A673 (cell line): Measurements from ENCODE around the gene ZEB1. TPM values are rescaled to one million over a fixed set of nuclear protein-coding genes. Genes with fewer than 3 reads are reported as not detected.

Experiments used
- BruUV-seq: library from RNA; stranded (reverse); fragments of 400-500 nt; replicated peaks from 2 replicates; lab custom pipeline; 2021; lab: Mats Ljungman, UMichigan
- CTCF ChIA-PET: fragments of 300-600 bp; sonication (Branson Sonifier 250); formaldehyde crosslinking; loops from one replicate; lab custom pipeline; 2022; ENCODE audit warnings: antibody characterized with exemption; lab: Charles Lee
- POLR2A ChIA-PET: fragments of 300-600 bp; sonication (Branson Sonifier 250); formaldehyde crosslinking; loops from one replicate; lab custom pipeline; 2022; ENCODE audit warnings: antibody characterized with exemption; ENCODE audit not compliant: low non-redundant PET; lab: Charles Lee
- DNase-seq: peaks from one replicate; pipeline ENCODE4 v3.0.0-alpha.2; 2015; ENCODE audit warnings: low spot score
- H3K27ac ChIP-seq: fragments of 200-600 bp; sonication (generic); 2 replicates; pipeline ENCODE4 v1.5.1; 2016; ENCODE audit warnings: mixed run types, low read depth, mild to moderate bottlenecking, mixed read lengths, antibody characterized with exemption, low read length; ENCODE audit not compliant: poor library complexity, severe bottlenecking
- H3K27me3 ChIP-seq: fragments of 200-600 bp; sonication (generic); replicated peaks from 2 replicates; pipeline ENCODE4 v1.6.1; 2017; ENCODE audit warnings: mixed run types, low read depth, mild to moderate bottlenecking, mixed read lengths, antibody characterized with exemption, low read length; ENCODE audit not compliant: insufficient read depth, poor library complexity
- H3K36me3 ChIP-seq: fragments of 200-600 bp; sonication (generic); 2 replicates; pipeline ENCODE4 v1.6.1; 2016; ENCODE audit warnings: mixed run types, mild to moderate bottlenecking, mixed read lengths, antibody characterized with exemption, low read length; ENCODE audit not compliant: insufficient read depth, poor library complexity, severe bottlenecking
- H3K4me1 ChIP-seq: fragments of 200-600 bp; sonication (generic); 2 replicates; pipeline ENCODE4 v1.6.1; 2017; ENCODE audit warnings: mixed run types, mild to moderate bottlenecking, mixed read lengths, antibody characterized with exemption, low read length; ENCODE audit not compliant: insufficient read depth, poor library complexity, severe bottlenecking
- H3K4me3 ChIP-seq: fragments of 200-600 bp; sonication (generic); 2 replicates; pipeline ENCODE4 v1.5.1; 2016; ENCODE audit warnings: low read depth, mixed run types, mild to moderate bottlenecking, mixed read lengths, low read length; ENCODE audit not compliant: poor library complexity, severe bottlenecking
- H3K9me3 ChIP-seq: fragments of 200-600 bp; sonication (generic); 2 replicates; pipeline ENCODE4 v1.6.1; 2016; ENCODE audit warnings: mixed run types, low read depth, mild to moderate bottlenecking, mixed read lengths, antibody characterized with exemption, low read length; ENCODE audit not compliant: poor library complexity, severe bottlenecking
- EZH2 ChIP-seq: fragments of 200-600 bp; sonication (generic); IDR thresholded peaks from 2 replicates; pipeline ENCODE4 v1.6.1; 2017; ENCODE audit warnings: borderline replicate concordance, low read depth, mild to moderate bottlenecking, mixed read lengths, antibody characterized with exemption, low read length; ENCODE audit not compliant: poor library complexity, severe bottlenecking
- intact Hi-C: fragments of 100-400 bp; cut with micrococcal nuclease; formaldehyde crosslinking; loops from one replicate; pipeline ENCODE4 v1.10.0; 2022; ENCODE audit not compliant: unreplicated experiment
- total RNA-seq: library from RNA; stranded (reverse); gene quantifications from 2 replicates; pipeline ENCODE4 v1.2.3, GENCODE V29; 2021
- TF ChIP-seq, protein P1 (sequence below): fragments of 300-800, 200-600 bp; sonication (generic); conservative IDR thresholded peaks from 2 replicates; pipeline ENCODE4 v1.5.1; 2017; ENCODE audit warnings: low read depth, mild to moderate bottlenecking, antibody characterized with exemption, low read length, moderate library complexity, mixed read lengths

ZEB1 gene
- total RNA-seq, 1 experiment from 2014 or later, result 8.3 TPM

DNA sequence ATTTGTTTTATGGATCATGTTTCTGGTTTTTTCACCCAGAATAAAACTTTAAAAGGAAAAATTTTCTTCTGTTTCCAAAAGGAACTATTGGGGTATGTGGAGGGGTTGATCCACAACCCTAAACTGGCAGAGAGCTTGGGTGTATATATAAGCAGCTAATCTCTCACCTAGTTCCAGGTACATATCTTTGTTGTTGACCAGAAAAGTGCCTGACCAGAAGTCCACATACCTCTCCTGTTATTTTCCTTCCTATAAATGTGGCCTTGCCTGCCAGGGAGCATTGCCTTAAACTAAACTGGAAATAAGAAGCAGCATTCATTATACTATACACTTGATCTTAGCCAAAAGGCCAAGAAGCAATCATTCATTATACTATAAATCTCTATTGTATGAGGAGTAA, 112.0 kb downstream of the ZEB1 start:
- intact Hi-C loops, result no loop called here
- no peaks in the 10 kb centered on the region for H3K4me1 ChIP-seq
- BruUV-seq, result no TSS peak
- no peaks in the 10 kb centered on the region for H3K9me3 ChIP-seq
- TF ChIP-seq, protein P1, sequence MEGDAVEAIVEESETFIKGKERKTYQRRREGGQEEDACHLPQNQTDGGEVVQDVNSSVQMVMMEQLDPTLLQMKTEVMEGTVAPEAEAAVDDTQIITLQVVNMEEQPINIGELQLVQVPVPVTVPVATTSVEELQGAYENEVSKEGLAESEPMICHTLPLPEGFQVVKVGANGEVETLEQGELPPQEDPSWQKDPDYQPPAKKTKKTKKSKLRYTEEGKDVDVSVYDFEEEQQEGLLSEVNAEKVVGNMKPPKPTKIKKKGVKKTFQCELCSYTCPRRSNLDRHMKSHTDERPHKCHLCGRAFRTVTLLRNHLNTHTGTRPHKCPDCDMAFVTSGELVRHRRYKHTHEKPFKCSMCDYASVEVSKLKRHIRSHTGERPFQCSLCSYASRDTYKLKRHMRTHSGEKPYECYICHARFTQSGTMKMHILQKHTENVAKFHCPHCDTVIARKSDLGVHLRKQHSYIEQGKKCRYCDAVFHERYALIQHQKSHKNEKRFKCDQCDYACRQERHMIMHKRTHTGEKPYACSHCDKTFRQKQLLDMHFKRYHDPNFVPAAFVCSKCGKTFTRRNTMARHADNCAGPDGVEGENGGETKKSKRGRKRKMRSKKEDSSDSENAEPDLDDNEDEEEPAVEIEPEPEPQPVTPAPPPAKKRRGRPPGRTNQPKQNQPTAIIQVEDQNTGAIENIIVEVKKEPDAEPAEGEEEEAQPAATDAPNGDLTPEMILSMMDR, result no peak
- TF ChIP-seq EZH2, result no peak
- CTCF ChIA-PET, result no interaction called here
- no peak overlapping the region for H3K4me3 ChIP-seq
- POLR2A ChIA-PET, result no interaction called here
- no peak overlapping the region for H3K27ac ChIP-seq
- H3K36me3 ChIP-seq, result no peaks in the 10 kb centered on the region
- no peak for DNase-seq
- no peaks in the 10 kb centered on the region for H3K27me3 ChIP-seq

DNA sequence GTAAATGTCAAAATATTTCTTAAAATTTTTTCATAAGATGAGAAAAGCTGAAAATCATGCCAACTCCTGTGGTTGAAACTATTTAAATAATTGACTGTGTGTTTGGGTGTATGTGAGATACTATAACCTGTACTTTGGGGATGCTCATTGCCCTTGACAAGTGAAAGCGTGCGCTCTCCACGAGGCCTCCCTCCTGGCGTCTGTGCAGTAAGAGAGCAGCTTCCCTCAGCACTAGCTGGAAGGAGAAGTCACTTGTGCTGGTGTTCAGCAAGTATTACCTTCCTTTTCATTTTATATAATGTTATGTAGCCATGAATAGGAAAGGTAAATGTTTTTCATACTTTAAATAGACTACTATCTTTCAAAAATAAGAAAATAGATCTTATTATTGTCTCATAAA, 118.9 kb downstream of the ZEB1 start:
- Histone ChIP-seq H3K36me3 (no peaks in the 10 kb centered on the region), H3K27ac (no peak overlapping the region), H3K9me3 (no peaks in the 10 kb centered on the region), H3K27me3 (no peaks in the 10 kb centered on the region), H3K4me3 (no peak overlapping the region), H3K4me1 (no peaks in the 10 kb centered on the region)
- no peak for DNase-seq
- CTCF ChIA-PET, result no interaction called here
- POLR2A ChIA-PET, result no interaction called here
- no peak for TF ChIP-seq EZH2
- TF ChIP-seq, protein P1, result no peak
- intact Hi-C loops, result no loop called here
- BruUV-seq, result no TSS peak

DNA sequence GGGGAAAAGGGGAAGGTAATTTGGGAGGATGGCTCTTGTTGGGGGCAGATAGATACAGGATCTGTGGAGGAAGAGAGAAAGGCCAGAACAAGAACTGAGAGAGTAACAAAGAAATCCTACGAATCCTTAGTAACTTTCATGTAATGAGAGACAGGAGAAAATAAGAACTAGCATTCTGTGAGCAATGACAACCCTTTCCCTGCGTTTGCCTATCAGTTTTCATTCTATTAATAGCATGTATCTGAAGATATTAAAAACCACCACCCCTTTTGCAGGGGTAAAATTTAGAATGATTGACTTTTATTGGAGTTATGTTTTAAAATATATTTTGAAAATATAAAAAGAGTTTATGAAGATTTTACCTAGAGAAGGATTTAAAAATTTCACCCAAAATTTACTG, 132.8 kb downstream of the ZEB1 start:
- DNase-seq, result no peak
- no peaks in the 10 kb centered on the region for H3K27me3 ChIP-seq
- intact Hi-C loops, result no loop called here
- H3K36me3 ChIP-seq, result no peaks in the 10 kb centered on the region
- ChIA-PET POLR2A (no interaction called here), CTCF (no interaction called here)
- H3K27ac ChIP-seq, result no peak overlapping the region
- no peaks in the 10 kb centered on the region for H3K9me3 ChIP-seq
- TF ChIP-seq EZH2, result no peak
- TF ChIP-seq, protein P1, result no peak
- no TSS peak for BruUV-seq
- no peak overlapping the region for H3K4me3 ChIP-seq
- no peaks in the 10 kb centered on the region for H3K4me1 ChIP-seq
